GM21390 (cell line): ENCODE data around the gene TMC8.
"Not testable (repeated sequence)": the region's sequence is repeated elsewhere in the genome, so short reads cannot be mapped to it uniquely, and the experiment has no call there.

Experiments used
- ATAC-seq: cut with Tn5 transposase; IDR thresholded peaks from one replicate; pipeline ENCODE4 v1.9.1; 2021; ENCODE audit not compliant: unreplicated experiment

TMC8 gene

DNA sequence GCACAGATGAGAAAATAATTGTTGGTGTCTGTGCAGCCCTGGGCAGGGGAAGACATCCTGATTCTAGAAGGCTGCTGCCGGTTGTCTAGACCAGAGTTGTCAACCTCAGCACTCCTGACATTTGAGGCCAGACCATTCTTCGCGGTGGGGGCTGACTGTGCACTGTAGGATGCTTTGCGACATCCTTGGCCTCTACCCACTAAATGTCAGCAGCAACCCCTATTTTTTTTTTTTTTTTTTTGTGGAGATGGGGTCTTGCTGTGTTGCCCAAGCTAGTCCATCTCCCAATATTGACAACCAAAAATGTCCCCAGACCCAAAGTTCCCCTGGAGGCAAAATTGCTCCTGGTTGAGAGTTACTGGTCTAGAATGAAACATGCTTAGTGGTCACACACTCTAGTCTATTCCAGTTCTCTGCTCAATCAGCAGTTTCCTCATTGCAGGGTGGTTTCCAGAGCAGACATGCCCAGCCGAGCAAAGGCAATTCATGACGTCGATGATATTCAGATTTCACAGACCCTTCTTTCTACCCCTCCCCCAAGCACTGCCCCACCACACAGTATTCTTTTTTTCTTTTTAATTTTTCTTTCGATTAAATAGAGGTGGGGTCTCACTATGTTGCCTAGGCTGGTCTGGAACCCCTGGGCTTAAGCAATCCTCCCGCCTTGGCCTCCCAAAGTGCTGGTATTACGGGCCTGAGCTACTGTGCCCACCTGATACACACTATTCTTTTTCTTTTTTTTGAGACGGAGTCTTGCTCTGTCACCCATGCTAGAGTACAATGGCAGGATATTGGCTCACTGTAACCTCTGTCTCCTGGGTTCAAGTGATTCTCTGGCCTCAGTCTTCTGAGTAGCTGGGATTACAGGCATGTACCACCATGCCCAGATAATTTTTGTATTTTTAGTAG, 24.6 kb downstream of the TMC8 start:
- peak; percentile 37 for ATAC-seq

DNA sequence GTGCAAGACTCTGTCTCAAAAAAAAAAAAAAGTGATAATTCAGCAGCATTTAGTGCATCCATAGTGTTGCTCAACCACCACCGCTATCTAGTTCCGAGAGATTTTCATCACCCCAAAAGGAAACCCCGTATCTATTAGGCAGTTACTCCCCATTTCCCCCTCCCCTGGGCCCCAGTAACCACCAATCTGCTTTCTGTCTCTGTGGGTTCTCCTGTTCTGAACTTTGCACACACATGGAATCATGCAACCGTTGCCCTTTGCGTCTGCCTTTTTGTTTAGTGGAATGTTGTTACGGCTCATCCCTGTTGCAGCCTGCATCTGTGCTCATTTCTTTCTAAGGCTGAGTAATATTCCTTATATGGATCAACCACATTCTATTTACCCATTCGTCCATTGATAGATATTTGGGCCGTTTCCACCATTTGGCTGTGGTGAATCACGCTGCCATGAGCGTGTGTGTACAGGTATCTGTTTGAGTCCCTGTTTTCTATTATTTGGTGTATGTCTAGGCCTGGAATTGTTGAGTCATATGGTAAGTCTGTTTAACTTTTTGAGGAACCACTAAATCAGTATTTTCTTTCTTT, 29.1 kb downstream of the TMC8 start:
- ATAC-seq, result no peak

DNA sequence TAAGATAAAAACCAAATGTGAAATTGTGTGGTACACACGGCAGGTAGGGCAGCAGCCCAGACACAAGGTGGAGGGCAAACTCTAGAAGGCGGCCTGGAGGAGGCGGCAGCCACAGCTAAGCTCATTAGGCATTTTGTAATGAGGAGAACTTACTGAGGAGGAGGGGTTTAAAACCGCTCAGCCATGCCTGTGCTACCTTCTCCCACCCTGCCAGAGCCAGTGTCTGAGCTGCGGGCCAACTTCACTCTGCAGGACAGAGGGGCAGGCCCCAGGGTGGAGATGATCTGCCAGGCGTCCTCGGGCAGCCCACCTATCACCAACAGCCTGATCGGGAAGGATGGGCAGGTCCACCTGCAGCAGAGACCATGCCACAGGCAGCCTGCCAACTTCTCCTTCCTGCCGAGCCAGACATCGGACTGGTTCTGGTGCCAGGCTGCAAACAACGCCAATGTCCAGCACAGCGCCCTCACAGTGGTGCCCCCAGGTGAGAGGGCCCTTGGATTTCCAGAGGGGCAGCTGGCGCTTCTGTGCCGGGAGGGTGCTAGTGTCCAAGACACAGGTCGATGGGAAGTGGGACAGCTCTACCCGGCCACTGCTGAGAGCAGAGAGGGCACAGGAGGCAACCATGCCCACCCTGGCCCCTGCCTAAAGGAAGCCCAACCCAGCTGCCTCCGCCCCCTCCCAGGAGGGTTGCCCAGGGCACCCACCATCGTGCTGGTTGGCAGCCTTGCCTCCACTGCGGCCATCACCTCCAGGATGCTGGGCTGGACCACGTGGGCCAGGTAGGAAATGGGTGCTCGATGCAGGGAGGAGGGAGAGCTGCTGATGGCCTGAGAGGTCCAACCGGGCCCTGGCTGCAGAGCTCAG, 33.5 kb downstream of the TMC8 start:
- no peak for ATAC-seq

DNA sequence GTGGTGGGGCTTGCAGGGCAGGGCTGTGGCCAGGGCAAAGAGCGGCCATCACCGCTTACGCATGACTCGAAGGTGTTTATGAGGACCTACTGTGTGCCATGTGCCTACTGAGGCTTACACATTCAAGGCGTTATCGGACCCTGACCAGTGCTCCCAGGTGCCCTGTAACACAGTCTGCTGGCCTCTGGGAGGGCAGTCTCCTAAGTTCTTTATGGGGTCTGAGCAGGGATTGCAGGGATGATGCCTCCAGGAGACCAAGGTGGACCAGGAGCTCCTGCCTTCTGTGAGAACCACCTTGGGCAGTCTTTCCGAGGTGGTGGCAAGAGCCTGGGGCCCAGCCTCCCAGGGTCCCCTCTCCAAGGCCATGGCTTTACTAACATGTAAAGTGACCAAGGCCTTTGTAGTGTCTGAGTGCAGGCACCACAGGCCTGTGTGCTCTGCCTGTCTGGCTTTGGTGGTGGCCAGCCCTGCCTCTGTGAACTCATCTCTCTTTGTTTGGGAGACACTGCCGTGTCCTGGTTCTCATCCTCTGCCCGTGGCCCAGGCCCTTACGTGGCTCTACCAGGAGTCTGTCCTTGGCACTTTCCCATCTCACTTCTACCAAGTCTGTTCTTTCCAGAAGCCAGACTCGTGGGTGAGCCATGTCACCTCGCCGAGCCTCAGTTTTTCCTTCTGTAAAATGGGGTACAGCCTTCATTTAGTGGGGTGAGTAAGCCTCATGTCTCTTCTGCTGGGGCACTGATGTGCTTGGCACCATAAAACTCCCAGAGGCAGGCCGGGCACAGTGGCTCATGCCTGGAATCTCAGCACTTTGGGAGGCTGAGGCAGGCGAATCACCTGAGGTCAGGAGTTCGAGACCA, 34.4 kb downstream of the TMC8 start:
- no peak for ATAC-seq

DNA sequence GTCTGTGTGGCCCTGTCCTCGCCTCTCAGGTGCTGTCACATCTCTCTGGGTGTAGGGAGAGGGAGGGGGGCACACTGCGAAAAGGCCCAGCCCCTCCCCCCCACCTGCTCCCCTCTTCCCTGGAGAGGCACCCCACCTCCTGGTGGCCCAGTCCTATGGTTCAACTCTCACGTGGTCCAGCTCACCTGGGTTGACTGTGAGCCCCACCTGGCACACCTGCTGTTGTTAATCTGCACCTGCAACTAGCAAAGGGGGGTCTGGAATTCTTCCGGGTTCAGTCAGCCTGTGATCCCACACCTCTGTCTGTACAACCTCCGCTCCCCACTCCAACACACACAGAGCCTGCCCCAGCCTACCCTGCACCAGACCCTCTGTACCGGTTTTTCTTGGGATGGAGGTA, 35.8 kb downstream of the TMC8 start:
- no peak for ATAC-seq

DNA sequence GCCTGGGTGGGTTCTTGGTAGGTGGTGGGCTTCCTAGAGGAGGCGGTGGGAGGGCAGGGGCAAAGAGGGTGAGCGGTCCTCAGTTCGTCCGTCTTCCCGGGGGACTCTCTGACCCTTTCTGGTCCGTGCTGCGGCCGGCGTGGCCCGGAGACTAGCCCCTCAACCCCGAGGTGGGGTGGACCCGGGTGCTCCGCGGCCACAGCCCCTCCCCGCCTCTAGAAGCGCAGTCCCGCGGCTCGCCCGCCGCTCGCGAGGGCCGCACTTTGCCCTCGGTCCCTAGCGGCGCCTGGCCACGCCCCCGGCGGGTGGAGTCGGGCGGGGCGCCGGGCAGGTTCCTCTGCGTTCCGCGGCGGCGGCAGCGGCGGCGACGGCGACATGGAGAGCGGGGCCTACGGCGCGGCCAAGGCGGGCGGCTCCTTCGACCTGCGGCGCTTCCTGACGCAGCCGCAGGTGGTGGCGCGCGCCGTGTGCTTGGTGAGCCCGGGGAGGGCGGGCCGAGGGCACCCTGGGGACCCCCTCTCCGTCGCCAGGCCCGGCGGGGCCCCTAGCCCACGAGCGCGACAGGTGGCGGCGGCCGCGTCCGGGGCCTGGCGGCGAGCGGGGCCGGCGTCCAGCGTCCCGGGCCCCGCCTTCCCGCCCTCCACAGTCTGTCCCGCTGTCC, 37.8 kb downstream of the TMC8 start, which contains the start of gene SYNGR2:
TSS of gene SYNGR2 (plus strand) at position 340 of the 661 bp plus-strand sequence. CDS start at position 376, 36 bp downstream.
- peak; percentile 62 for ATAC-seq

DNA sequence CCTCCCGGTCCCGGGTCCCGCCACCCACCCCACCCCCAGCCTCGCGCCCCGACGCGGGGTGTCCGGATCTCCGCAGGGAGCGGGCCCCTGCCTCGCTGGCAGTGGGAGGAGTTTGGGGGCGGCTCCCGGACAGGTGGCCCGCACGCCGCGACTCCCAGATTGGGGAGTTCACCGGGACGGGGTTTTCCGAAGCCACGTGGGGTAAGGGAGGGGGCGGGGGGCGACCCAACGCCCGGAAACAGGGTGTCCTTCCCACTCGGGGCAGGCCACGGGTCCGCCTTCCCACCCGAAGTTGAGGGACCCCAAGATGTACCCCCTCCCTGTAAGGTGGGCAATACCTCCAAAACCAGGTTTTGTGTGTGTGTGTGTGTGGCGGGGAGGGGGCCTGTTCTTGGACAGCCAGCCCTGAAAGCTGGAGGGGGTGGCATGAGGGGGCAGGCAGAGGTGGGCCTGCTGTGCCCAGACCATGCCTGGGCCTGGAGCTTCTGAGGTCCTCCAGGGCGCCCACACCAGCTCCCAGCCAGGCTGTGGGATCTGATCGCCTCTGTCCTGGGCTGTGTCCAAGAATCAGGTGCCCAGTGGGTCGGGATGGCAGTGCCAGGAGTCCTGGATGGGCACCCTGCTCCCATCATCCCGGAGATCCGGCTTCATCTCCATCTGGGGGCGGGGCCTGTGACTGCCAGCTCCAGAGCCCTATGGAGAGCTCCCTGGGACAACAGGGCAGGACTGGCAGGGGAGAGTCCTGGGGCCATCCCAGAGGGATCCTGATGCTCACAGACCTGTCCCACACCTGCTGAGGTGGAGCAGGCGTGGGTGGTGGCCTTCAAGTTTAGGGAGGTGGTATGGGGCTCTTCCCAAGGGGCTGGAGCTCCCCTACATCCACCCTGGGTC, 38.6 kb downstream of the TMC8 start:
- peak; percentile 28 for ATAC-seq

DNA sequence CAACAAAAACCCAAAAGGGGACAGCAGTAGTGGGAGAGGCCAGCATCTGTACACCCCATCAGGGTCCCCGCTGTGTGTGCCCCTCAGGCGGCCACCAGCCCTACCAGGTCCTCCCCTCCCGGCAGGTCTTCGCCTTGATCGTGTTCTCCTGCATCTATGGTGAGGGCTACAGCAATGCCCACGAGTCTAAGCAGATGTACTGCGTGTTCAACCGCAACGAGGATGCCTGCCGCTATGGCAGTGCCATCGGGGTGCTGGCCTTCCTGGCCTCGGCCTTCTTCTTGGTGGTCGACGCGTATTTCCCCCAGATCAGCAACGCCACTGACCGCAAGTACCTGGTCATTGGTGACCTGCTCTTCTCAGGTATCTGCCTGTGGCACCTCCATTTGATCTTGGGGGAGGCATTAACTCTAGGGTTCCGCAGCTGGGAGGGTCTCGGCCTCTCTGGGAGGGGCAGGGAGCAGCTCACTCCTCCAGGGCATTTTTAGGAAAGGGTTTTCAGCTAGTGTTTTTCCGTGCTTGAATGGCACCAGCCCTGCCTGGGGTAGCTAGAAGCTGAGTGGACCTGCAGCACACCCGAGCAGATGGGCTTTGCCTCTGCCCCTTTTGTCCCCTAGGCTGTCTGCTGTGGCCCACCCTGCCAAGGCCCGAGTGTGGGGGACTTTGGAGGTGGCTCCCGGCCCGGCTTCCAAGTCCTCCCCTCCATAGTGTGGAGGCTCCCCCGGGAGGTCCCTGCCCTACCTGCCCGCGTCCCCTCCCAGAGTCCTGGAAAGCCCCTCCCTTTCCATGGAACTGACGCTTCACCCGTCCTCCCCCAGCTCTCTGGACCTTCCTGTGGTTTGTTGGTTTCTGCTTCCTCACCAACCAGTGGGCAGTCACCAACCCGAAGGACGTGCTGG, 40.4 kb downstream of the TMC8 start:
- no peak for ATAC-seq

DNA sequence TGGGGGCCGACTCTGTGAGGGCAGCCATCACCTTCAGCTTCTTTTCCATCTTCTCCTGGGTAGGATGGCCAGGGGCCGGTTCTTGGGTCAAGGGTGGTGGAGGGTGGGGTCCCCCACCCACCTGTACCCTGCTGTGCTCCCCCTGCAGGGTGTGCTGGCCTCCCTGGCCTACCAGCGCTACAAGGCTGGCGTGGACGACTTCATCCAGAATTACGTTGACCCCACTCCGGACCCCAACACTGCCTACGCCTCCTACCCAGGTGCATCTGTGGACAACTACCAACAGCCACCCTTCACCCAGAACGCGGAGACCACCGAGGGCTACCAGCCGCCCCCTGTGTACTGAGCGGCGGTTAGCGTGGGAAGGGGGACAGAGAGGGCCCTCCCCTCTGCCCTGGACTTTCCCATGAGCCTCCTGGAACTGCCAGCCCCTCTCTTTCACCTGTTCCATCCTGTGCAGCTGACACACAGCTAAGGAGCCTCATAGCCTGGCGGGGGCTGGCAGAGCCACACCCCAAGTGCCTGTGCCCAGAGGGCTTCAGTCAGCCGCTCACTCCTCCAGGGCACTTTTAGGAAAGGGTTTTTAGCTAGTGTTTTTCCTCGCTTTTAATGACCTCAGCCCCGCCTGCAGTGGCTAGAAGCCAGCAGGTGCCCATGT, 41.1 kb downstream of the TMC8 start:
- ATAC-seq, result not testable (repeated sequence)

DNA sequence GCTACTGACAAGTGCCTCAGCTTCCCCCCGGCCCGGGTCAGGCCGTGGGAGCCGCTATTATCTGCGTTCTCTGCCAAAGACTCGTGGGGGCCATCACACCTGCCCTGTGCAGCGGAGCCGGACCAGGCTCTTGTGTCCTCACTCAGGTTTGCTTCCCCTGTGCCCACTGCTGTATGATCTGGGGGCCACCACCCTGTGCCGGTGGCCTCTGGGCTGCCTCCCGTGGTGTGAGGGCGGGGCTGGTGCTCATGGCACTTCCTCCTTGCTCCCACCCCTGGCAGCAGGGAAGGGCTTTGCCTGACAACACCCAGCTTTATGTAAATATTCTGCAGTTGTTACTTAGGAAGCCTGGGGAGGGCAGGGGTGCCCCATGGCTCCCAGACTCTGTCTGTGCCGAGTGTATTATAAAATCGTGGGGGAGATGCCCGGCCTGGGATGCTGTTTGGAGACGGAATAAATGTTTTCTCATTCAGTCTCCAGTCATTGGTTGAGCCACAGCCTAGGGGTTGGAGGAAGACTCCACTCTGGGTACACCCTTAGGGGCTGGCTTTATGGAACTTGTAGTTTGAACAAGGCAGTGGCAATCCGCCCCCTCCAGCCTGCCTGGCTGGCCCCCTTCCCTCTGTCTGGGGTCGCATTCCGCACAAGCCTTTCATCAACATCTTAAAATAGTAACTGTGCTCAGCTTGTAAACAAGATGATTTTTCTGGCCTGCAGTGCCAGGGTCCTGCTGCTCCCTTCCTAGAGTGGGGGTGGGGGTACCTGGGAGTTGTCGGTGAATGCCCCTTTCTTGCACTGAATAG, 41.9 kb downstream of the TMC8 start:
- no peak for ATAC-seq

DNA sequence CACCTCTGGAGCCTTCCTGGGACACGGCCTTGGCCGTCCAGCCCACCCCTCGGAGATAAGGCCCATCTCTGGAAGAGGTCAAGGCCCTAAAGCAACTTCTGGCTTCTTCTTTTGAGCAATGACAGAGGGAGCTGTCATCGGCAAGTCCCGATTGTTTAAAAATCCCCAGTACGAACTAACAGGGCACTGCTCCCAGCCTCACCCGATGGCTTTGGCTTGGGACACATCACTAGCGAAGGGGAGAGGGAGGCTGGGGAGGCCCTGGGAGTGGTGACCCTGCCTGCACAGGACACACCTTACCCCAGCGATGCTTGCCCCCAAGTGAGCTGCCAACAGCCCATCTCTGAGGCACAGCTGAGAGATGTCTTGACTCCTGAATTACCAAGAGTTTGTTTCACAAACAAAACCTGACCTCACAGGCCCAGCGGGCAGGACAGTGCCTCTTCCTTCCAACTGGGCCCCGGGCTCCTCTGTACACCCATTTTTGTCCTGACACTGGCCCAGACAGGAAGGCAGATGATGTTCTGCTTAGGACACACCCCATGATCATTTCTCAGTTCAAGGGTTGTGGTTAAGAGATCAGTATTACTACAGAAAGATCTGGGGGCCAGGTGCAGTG, 42.6 kb downstream of the TMC8 start:
- ATAC-seq, result peak; percentile 41

DNA sequence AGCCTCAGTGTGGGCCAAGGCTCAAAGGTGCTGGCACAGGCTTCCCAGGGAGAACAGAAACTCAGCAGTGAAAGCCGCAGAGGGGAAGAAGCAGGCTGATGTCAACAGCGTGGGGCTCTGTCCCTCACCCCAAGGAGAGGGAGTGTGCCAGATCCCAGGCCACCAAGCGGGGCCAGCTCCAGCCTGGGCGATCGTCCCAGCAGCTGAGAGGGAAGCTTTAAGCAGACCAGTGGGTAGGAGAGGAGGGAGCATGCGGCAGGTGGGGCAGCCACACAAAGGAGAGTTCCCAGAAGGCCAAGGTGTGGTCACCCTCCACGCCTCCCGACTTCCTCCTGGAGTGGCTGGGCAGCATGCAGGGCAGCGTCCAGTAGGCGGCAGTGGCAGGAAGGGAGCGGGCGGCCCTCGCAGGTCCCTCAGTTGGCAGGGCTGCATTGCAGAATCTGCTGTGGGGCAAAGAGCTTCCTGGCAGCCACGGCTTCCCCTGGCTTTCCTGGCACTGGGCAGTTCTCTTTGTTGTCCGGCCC, 43.8 kb downstream of the TMC8 start:
- no peak for ATAC-seq

DNA sequence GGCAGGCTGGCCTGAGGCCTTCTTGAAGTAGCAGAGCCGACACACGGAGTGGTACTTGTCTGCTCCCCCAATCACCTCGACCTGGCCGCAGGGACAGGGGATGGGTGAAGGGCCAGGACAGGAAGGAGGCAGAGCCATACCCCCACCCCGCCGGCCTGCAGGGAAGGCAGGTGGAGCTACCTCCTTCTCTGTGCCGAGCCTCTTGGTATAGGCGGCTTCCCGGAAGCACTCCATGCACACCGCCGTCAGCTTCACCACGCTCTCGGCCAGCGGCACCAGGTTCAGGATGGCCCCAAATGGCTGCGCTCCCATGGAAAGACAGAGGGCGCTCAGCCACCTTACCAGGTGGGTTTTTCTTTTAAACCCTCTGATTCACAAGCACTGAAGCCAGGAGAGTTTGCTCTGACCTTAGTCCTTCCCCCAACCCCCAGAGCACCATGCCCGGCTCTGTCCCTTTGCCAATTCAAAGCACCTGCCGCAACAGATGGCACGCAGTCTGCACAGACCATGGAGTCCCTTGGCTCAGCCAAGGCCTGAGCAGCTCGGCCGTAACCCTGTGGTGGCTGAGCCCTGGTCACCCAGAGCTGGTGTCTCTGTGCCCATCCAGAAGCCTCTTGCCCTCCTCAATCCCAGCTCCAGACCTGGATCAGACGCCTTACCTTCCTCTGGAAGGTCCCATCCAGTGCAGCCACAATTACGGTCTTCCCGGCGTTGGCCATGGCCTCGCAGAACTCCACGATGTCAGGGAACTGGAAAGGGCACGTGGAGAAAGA, 44.5 kb downstream of the TMC8 start:
- ATAC-seq, result no peak

DNA sequence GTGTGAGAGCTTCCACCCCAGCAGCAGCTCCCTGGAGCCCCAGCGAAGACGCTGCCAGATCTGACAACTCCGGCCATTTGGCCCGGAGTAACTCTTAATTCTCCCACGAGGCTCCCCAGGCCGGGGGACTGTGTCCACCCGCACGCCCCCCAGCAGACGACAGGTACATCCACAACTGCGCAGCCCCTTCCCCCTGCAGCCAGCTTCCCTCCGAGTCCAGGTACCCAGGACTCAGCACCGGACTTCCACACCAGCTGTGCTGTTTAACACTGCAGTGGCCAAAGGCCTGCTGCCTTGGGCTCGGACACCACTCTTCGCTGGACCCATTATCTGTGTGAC, 45.0 kb downstream of the TMC8 start:
- no peak for ATAC-seq

DNA sequence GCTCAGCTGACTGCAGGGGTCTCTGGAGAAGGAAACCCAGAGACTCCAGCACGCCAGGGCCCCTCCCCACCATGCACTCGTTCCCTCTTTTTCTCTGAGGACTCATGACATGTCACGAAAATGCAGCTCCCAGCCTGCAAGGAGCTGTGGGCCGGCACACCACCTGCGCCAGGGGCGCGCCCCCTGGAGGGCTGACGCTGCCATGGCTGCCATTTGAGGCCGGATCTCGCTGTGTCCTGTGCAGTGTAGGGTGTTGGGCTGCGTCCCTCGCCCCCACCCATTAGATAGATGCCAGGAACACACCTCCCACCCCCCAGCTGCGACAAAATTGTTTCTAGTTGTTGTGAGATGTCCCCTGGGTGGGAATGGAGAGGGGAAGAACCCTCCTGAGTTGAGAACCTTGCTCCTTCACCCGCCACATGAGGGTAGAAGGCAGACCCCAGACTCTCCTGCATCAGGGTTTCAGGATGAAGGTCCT, 46.0 kb downstream of the TMC8 start:
- no peak for ATAC-seq
